HL-60 (cell line): Measurements from ENCODE around the gene GRID1.

ENCODE experiments used
- DNase-seq, 2 experiments: peaks; one replicate each; pipeline ENCODE4 v3.0.0-alpha.2; 2010 to 2020; ENCODE audit warnings: low read depth in 1 of 2, low spot score in 1 of 2
- H3K27ac ChIP-seq: fragments of 250-450 bp; sonication (Bioruptor Pico); replicated peaks from 2 replicates; pipeline ENCODE4 v1.5.1; 2020; ENCODE audit warnings: mild to moderate bottlenecking, moderate library complexity
- H3K27me3 ChIP-seq: fragments of 250-450 bp; sonication (Bioruptor Pico); 2 replicates; pipeline ENCODE4 v1.5.1; 2021; ENCODE audit warnings: mild to moderate bottlenecking, moderate library complexity; ENCODE audit not compliant: insufficient read depth, poor library complexity, severe bottlenecking
- H3K4me3 ChIP-seq: replicated peaks from 2 replicates; pipeline ENCODE4 v1.5.1; 2011; ENCODE audit warnings: mild to moderate bottlenecking, control low read depth, low read length; ENCODE audit not compliant: insufficient read depth
- GABPA ChIP-seq: IDR thresholded peaks from 2 replicates; pipeline ENCODE4 v1.6.1; 2012; ENCODE audit warnings: low read depth
- POLR2AphosphoS5 ChIP-seq: IDR thresholded peaks from 2 replicates; pipeline ENCODE4 v1.6.1; 2012; ENCODE audit warnings: low read depth
- SPI1 ChIP-seq: IDR thresholded peaks from 2 replicates; pipeline ENCODE4 v1.6.1; 2012; ENCODE audit warnings: low read depth, mild to moderate bottlenecking, borderline replicate concordance
- TF ChIP-seq, protein P1 (sequence below): IDR thresholded peaks from 2 replicates; pipeline ENCODE4 v1.6.1; 2012; ENCODE audit warnings: low read depth; ENCODE audit not compliant: insufficient replicate concordance
- TF ChIP-seq, protein P2 (sequence below): IDR thresholded peaks from one replicate; pipeline ENCODE4 v1.5.1; 2011; ENCODE audit warnings: low read length, control low read depth, inconsistent platforms; ENCODE audit not compliant: insufficient read depth

Gene GRID1

DNA sequence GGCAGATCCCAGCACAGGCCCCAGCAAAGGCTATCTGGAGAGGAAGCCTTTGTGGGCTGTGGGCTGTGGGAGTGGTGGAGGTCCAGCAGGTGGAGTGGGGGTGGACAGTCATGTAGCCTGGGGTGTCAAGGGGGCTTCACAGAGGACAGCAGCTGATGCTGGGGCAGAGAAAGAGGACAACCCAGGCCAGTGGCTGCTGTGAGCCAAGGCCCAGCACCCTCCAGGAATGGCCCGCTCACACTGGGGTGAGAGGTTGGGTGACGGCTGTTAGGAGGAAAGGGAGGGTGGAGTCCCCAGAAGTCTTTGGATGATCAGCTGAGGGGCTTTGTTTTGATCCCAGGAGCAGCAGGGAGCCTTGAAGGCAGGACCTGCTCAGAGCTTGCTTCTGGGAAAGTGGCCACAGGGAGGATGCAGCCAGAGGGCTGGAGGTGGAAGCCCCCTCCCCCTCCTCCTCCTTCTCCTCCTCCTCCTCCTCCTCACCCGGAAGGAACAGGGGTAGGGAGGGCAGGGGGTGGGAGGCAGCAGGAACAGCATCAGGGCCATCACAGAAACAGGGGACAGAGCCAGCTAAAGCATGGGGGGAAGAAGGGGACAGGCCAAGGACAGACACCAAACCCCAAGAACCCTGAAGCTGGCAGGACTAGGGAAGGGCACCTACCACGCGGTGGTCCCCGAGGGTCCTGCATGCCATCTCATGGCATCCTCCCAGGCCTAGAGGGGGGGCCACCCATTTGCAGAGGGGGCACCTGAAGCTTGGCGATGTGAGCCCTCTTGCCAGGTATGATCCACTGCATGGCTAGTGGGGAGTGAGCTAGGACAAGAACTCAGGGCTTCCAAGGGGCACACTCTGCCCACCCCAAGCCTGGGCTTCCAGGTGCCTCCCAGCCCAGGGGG lies 144.9 kb downstream of the GRID1 start:
- Histone ChIP-seq H3K27me3 (no peaks in the 10 kb centered on the region), H3K4me3 (no peak overlapping the region), H3K27ac (no peak overlapping the region)
- TF ChIP-seq POLR2AphosphoS5 (no peak), GABPA (no peak), SPI1 (no peak)
- TF ChIP-seq, protein P1, sequence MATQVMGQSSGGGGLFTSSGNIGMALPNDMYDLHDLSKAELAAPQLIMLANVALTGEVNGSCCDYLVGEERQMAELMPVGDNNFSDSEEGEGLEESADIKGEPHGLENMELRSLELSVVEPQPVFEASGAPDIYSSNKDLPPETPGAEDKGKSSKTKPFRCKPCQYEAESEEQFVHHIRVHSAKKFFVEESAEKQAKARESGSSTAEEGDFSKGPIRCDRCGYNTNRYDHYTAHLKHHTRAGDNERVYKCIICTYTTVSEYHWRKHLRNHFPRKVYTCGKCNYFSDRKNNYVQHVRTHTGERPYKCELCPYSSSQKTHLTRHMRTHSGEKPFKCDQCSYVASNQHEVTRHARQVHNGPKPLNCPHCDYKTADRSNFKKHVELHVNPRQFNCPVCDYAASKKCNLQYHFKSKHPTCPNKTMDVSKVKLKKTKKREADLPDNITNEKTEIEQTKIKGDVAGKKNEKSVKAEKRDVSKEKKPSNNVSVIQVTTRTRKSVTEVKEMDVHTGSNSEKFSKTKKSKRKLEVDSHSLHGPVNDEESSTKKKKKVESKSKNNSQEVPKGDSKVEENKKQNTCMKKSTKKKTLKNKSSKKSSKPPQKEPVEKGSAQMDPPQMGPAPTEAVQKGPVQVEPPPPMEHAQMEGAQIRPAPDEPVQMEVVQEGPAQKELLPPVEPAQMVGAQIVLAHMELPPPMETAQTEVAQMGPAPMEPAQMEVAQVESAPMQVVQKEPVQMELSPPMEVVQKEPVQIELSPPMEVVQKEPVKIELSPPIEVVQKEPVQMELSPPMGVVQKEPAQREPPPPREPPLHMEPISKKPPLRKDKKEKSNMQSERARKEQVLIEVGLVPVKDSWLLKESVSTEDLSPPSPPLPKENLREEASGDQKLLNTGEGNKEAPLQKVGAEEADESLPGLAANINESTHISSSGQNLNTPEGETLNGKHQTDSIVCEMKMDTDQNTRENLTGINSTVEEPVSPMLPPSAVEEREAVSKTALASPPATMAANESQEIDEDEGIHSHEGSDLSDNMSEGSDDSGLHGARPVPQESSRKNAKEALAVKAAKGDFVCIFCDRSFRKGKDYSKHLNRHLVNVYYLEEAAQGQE, result no peak
- TF ChIP-seq, protein P2, sequence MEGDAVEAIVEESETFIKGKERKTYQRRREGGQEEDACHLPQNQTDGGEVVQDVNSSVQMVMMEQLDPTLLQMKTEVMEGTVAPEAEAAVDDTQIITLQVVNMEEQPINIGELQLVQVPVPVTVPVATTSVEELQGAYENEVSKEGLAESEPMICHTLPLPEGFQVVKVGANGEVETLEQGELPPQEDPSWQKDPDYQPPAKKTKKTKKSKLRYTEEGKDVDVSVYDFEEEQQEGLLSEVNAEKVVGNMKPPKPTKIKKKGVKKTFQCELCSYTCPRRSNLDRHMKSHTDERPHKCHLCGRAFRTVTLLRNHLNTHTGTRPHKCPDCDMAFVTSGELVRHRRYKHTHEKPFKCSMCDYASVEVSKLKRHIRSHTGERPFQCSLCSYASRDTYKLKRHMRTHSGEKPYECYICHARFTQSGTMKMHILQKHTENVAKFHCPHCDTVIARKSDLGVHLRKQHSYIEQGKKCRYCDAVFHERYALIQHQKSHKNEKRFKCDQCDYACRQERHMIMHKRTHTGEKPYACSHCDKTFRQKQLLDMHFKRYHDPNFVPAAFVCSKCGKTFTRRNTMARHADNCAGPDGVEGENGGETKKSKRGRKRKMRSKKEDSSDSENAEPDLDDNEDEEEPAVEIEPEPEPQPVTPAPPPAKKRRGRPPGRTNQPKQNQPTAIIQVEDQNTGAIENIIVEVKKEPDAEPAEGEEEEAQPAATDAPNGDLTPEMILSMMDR, result no peak
- no peak for DNase-seq

DNA sequence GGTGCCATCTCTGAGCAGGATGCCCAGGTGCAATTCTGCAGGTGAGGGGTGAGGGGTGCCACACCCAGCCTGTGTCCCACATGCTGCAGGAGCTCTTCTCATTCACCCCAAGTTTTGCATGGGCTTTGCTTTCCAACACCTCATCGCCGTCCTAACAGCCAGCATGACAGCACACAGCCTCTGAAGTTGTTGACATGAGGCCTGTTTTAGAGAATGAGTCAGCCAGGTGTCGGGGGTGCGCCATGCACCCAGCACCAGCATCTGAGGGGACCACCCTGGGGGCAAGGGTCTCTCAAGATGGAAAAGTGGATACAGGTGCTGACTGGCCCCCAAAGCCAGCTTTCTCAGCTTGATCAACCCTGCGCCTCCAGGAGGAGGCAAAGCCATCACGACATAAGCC lies 146.0 kb downstream of the GRID1 start:
- Histone ChIP-seq H3K4me3 (no peak overlapping the region), H3K27me3 (no peaks in the 10 kb centered on the region), H3K27ac (no peak overlapping the region)
- DNase-seq, result no peak
- TF ChIP-seq POLR2AphosphoS5 (no peak), SPI1 (no peak), GABPA (no peak)
- TF ChIP-seq, protein P2, result no peak
- TF ChIP-seq, protein P1, result no peak

DNA sequence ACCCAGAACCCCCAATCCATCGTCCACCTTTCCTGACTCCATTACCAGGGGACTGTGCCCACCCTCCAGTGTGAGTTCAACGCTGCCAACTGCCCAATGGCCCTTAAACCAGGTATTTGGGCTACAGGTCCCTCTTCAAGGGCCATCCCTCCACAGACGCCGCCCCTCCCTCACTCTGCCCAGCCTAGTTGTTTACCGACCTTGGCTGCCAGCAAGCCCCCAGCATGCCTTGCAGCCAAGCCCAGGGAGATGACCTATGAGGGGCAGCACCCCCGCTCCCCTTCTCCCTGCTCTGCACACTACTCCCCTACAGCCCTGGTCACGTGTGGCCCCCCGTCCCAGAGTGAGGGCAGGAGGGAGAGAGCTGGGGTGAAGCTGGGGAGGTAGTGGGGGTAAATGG lies 147.3 kb downstream of the GRID1 start:
- H3K4me3 ChIP-seq, result no peak overlapping the region
- DNase-seq, result no peak
- TF ChIP-seq, protein P1, result no peak
- no peak for TF ChIP-seq SPI1
- TF ChIP-seq POLR2AphosphoS5, result no peak
- TF ChIP-seq, protein P2, result no peak
- no peak for TF ChIP-seq GABPA

More for the DNA sequence above, 147.3 kb downstream of the GRID1 start:
- no peak overlapping the region for H3K27ac ChIP-seq
- no peaks in the 10 kb centered on the region for H3K27me3 ChIP-seq
